A549 (cell line): ENCODE data around the gene GABBR1. TPM values are rescaled to one million over a fixed set of nuclear protein-coding genes. Genes with fewer than 3 reads are reported as not detected.
"Not testable (repeated sequence)": the region's sequence is repeated elsewhere in the genome, so short reads cannot be mapped to it uniquely, and the experiment has no call there.

Experiments
- ATAC-seq, 2 experiments: fragments of 200-7000 bp in 1 of 2; fragments of >200 bp in 1 of 2; cut with Nextera tagmentation in 1 of 2; cut with Tn5 transposase in 1 of 2; 3 replicates each; pipeline versions ENCODE4 v1.8.0 to v1.9.1; 2018 to 2020; ENCODE audit warnings: mild to moderate bottlenecking in 1 of 2, moderate library complexity in 1 of 2
- CTCF ChIA-PET: fragments of 300-600 bp; sonication (Branson Sonifier 250); formaldehyde crosslinking; extraction: SDS; loops from one replicate; lab custom pipeline; 2021; ENCODE audit warnings: antibody characterized with exemption, inconsistent platforms; lab: Yijun Ruan, JAX
- POLR2A ChIA-PET: fragments of 350-600 bp; formaldehyde crosslinking; extraction: SDS; loops from one replicate; lab custom pipeline; 2021; ENCODE audit warnings: antibody characterized with exemption, inconsistent platforms; lab: Yijun Ruan, JAX
- DNase-seq, 2 experiments: peaks; one replicate each; pipeline versions ENCODE4 v3.0.0 to v3.0.0-alpha.2; 2011 to 2016; ENCODE audit warnings: low read depth in 1 of 2, low spot score in 1 of 2
- FAIRE-seq: peaks from 2 replicates; lab custom pipeline; 2011; peaks lifted over from hg19 to GRCh38; lab: Jason Lieb, UNC
- H3K27ac ChIP-seq, 2 experiments: fragments of >200 bp; sonication (Bioruptor Twin); formaldehyde crosslinking; 3 replicates each; pipeline ENCODE4 v1.5.1; 2016 to 2017
- H3K4me1 ChIP-seq: fragments of >200 bp; sonication (Bioruptor Twin); formaldehyde crosslinking; 3 replicates; pipeline ENCODE4 v1.6.1; 2016
- H3K4me2 ChIP-seq: fragments of >200 bp; sonication (Bioruptor Twin); formaldehyde crosslinking; 3 replicates; pipeline ENCODE4 v1.6.1; 2016
- H3K4me3 ChIP-seq: fragments of >200 bp; sonication (Bioruptor Twin); formaldehyde crosslinking; 3 replicates; pipeline ENCODE4 v1.5.1; 2016
- H3K9me3 ChIP-seq: fragments of >200 bp; sonication (Bioruptor Twin); formaldehyde crosslinking; 3 replicates; pipeline ENCODE4 v1.6.1; 2016
- ATOH8 ChIP-seq: fragments of 250-450 bp; sonication (Bioruptor Pico); IDR thresholded peaks from 2 replicates; pipeline ENCODE4 v1.5.0; 2020; ENCODE audit warnings: low read depth, mild to moderate bottlenecking, moderate library complexity
- CBX8 ChIP-seq: fragments of 200-600 bp; sonication (generic); IDR thresholded peaks from 2 replicates; pipeline ENCODE4 v1.6.1; 2016
- ESRRA ChIP-seq: fragments of 150-350 bp; IDR thresholded peaks from 2 replicates; pipeline ENCODE4 v1.6.1; 2014; ENCODE audit warnings: mild to moderate bottlenecking, low read length, borderline replicate concordance
- FOSB ChIP-seq: fragments of 250-450 bp; sonication (Bioruptor Pico); IDR thresholded peaks from 2 replicates; pipeline ENCODE4 v1.5.0; 2020; ENCODE audit warnings: mild to moderate bottlenecking, moderate library complexity
- FOXS1 ChIP-seq: fragments of 250-450 bp; sonication (Bioruptor Pico); IDR thresholded peaks from 2 replicates; pipeline ENCODE4 v1.5.0; 2020; ENCODE audit warnings: mild to moderate bottlenecking, moderate library complexity
- GATA3 ChIP-seq: IDR thresholded peaks from 2 replicates; pipeline ENCODE4 v1.6.1; 2012; ENCODE audit warnings: borderline replicate concordance
- HDAC2 ChIP-seq: fragments of 200-600 bp; sonication (generic); IDR thresholded peaks from 2 replicates; pipeline ENCODE4 v1.6.1; 2016
- HEYL ChIP-seq: fragments of 250-450 bp; sonication (Bioruptor Pico); IDR thresholded peaks from 2 replicates; pipeline ENCODE4 v1.8.0; 2021; ENCODE audit warnings: mild to moderate bottlenecking, moderate library complexity
- HOXA7 ChIP-seq: fragments of 250-450 bp; sonication (Bioruptor Pico); IDR thresholded peaks from 2 replicates; pipeline ENCODE4 v1.5.0; 2020; ENCODE audit warnings: mild to moderate bottlenecking, moderate library complexity
- HOXB5 ChIP-seq: fragments of 250-450 bp; sonication (Bioruptor Pico); IDR thresholded peaks from 2 replicates; pipeline ENCODE4 v1.5.0; 2020; ENCODE audit warnings: mild to moderate bottlenecking, moderate library complexity
- JUNB ChIP-seq: fragments of >200 bp; sonication (Bioruptor Twin); formaldehyde crosslinking; IDR thresholded peaks from 2 replicates; pipeline ENCODE4 v1.6.1; 2016
- MYC ChIP-seq: IDR thresholded peaks from 2 replicates; pipeline ENCODE4 v1.6.1; 2012; ENCODE audit warnings: mild to moderate bottlenecking, inconsistent platforms, low read length, improper control_type of control experiment, borderline replicate concordance
- NFE2L2 ChIP-seq: fragments of 150-350 bp; conservative IDR thresholded peaks from 2 replicates; pipeline ENCODE4 v1.6.1; 2014; ENCODE audit warnings: low read length
- PBX3 ChIP-seq: IDR thresholded peaks from 2 replicates; pipeline ENCODE4 v1.6.1; 2012
- PHF8 ChIP-seq: fragments of 200-600 bp; sonication (generic); IDR thresholded peaks from 2 replicates; pipeline ENCODE4 v1.6.1; 2016; ENCODE audit warnings: low read depth, mild to moderate bottlenecking, antibody characterized with exemption, moderate library complexity, borderline replicate concordance
- POLR2AphosphoS2 ChIP-seq: conservative IDR thresholded peaks from 2 replicates; pipeline ENCODE4 v1.6.1; 2012; ENCODE audit warnings: low read length, improper control_type of control experiment, inconsistent platforms
- REST ChIP-seq: fragments of 200-600 bp; sonication (generic); IDR thresholded peaks from 2 replicates; pipeline ENCODE4 v1.6.1; 2016; ENCODE audit warnings: antibody characterized with exemption, mild to moderate bottlenecking, moderate library complexity
- SREBF2 ChIP-seq: fragments of 450-650 bp; IDR thresholded peaks from 2 replicates; pipeline ENCODE4 v1.6.1; 2014; ENCODE audit warnings: mild to moderate bottlenecking, moderate library complexity
- TFCP2L1 ChIP-seq: fragments of 250-450 bp; sonication (Bioruptor Pico); IDR thresholded peaks from 2 replicates; pipeline ENCODE4 v1.5.0; 2021; ENCODE audit warnings: mild to moderate bottlenecking
- TP53 ChIP-seq: fragments of 250-450 bp; sonication (Bioruptor Pico); IDR thresholded peaks from 2 replicates; pipeline ENCODE4 v1.5.0; 2021; ENCODE audit warnings: mild to moderate bottlenecking, moderate library complexity
- ZC3H11A ChIP-seq: fragments of 450-650 bp; IDR thresholded peaks from 2 replicates; pipeline ENCODE4 v1.6.1; 2014; ENCODE audit warnings: antibody characterized with exemption, mild to moderate bottlenecking
- WGBS: methylation state at CpG from one replicate; pipeline ENCODE4 v1.1.6; 2017; ENCODE audit errors: missing lambda C conversion rate; 5-methylcytosine and 5-hydroxymethylcytosine counted together
- polyA plus RNA-seq, 4 experiments: library from polyadenylated mRNA; depleted of rRNA in 3 of 4; stranded (reverse); fragments of >200 nt; fragmentation: RNase III in 1 of 4; extraction: RNeasy Plus Mini Kit Qiagen cat#74134 plus additional on column Dnase treatment in 1 of 4; gene quantifications; 2 replicates in 3 of 4; 3 replicates in 1 of 4; pipeline ENCODE4 v1.2.3, GENCODE V29; 2011 to 2017

Gene GABBR1
- polyA plus RNA-seq, 2 of the 4 experiments (the other 2 are of a cell fraction) = 6.8 to 9.0 TPM

GRCh38 chr6:29673161-29673560, 40.2 kb upstream of the GABBR1 start:
- no peak for DNase-seq
- no peak for ATAC-seq
- H3K4me3 ChIP-seq = no peak overlapping the region
- no peaks in the 10 kb centered on the region for H3K9me3 ChIP-seq
- H3K27ac ChIP-seq = no peak overlapping the region
- TF ChIP-seq HOXB5 (CRISPR knock-in tag) = no peak
- TF ChIP-seq TFCP2L1 = no peak
- TF ChIP-seq HEYL (CRISPR knock-in tag) = no peak
- TF ChIP-seq ESRRA = no peak
- no peak for TF ChIP-seq HDAC2
- no peak for TF ChIP-seq TP53 (CRISPR knock-in tag)
- no peak for TF ChIP-seq HOXA7
- TF ChIP-seq ATOH8 = no peak
- no peak for TF ChIP-seq MYC
- TF ChIP-seq FOXS1 (CRISPR knock-in tag) = no peak
- no peak for TF ChIP-seq GATA3
- no peak for TF ChIP-seq SREBF2
- no peak for TF ChIP-seq FOSB
- no peak for TF ChIP-seq POLR2AphosphoS2
- no peak for TF ChIP-seq CBX8
- TF ChIP-seq PHF8 = no peak
- TF ChIP-seq REST = no peak
- TF ChIP-seq NFE2L2 = no peak
- no peak for TF ChIP-seq JUNB
- no peak for TF ChIP-seq PBX3
- TF ChIP-seq, all 56 proteins: peak for 0
- Histone ChIP-seq H3K4me2 (no peak overlapping the region), H3K4me1 (peaks cover 12% of the 10 kb centered on the region; the same call in 1 of the 3 replicates)
- FAIRE-seq = no peak
- 71% methylated on average over 4 of the region's 12 CpGs for WGBS
- CTCF ChIA-PET = interaction anchor here (0.6 to 3.0 kb wide), 3 partner anchors 20 to 30 kb away, joined by 3 to 16 read pairs (median 3); no protein-coding TSS in a partner anchor
- POLR2A ChIA-PET = no interaction called here

GRCh38 chr6:29672116-29672515, 39.1 kb upstream of the GABBR1 start:
- TF ChIP-seq ZC3H11A = peak; percentile 28; the same call in 1 of the 2 replicates
- H3K4me2 ChIP-seq, H3K4me1 ChIP-seq, FAIRE-seq, ATAC-seq, H3K9me3 ChIP-seq, POLR2A ChIA-PET, H3K27ac ChIP-seq, H3K4me3 ChIP-seq, DNase-seq: not testable (repeated sequence)
- CTCF ChIA-PET = interaction anchor here (3.0 kb wide), 1 partner anchor 19 kb away, joined by 16 read pairs; no protein-coding TSS in a partner anchor
- 69% methylated on average over 5 of the region's 5 CpGs for WGBS
